HG02678 (cell line): ENCODE data around the gene SMIM3.
"Not testable (repeated sequence)": the region's sequence is repeated elsewhere in the genome, so short reads cannot be mapped to it uniquely, and the experiment has no call there.

Experiments
- ATAC-seq: cut with Tn5 transposase; IDR thresholded peaks from one replicate; pipeline ENCODE4 v1.9.1; 2021; ENCODE audit warnings: mild to moderate bottlenecking, moderate library complexity; ENCODE audit not compliant: unreplicated experiment

SMIM3 gene

DNA sequence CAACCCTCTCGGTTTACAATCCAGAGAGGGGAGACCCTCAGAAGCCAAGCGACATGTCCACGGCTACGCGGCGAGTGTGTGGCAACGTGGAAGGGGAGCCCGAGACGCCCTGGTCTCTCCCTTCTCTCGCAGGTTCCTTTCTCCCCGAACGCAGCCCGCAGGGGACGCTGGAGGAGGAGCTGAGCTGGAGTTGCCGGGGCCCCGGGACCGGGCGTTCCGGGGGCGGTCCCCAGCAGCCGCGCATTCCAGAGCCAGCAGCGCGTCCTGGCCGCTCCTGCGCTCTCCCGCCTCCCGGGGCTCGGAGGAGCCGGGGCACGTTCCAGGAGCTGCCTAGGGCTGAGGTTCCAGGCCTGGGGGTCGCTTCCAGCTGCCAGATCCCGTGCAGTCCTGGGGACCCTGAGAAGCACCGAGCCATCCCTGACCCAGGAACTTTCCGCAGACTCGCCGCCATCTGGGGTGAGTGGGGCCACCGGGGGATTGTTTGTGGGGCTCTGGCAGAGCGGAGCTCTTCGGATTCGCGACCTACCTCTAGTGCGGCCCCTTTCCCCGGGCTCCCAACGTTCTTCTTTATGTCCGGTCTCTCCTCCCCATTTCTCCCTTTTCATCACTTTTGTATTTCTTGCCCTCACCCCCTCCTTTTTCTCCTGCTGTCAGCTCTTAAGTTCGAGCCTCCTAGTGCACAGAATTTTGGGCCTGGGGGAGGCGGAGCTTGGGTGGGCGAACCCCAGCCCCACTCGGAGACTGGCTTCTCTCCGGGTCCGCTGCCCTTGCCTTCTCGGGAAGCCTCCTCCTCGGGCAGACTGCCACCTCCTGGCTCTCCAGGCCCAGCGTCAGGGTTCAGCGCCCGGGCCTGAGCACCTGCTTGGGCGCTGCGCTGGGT lies at the start of gene SMIM3:
Gene SMIM3, plus strand, starts transcription at position 241 of the 880 bp plus-strand sequence. CDS start 16,684 bp downstream, outside the sequence.
- ATAC-seq, result peak; percentile 29

GRCh38 chr5:150729859-150730258 lies 48.7 kb upstream of the SMIM3 start:
- ATAC-seq, result no peak

- no peak for ATAC-seq
Observed at GRCh38 chr5:150731669-150732242, 46.8 kb upstream of the SMIM3 start.

DNA sequence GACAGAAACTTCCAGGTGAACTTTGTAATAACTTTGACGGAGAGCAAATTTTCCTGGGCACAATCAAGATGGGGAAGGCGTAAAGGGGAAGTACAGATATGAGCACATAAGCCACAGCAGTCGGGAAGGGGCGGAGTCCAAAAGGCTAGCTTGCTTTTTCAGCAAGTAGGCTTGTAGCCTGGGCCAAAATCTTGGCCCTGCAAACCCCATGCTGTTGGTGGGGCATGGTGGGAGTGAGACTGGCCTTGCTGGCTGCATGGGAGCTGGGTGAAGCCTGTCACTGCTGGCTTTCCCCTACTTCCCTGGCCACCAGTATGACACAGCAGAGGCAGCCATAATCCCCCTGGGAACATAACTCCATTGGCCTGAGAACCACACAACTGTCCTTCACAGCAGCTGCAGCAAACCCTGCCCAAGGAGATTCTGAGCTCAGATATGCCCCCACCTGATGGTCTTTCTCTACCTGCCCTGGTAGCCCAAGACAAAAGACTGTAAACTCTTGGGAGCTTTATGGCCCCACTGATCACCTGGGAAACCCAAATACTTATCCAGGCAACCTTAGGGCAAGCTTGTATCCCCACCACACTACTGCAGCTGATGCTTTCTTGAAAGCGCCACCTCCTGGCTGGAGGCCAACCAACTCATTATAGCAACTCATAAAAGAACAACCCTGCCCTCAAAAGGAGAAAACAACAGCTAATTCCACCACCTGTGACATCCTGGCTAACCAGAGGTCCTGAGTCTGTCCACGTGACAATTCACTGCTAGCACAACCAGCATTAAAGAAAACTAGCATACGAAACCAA lies 43.8 kb upstream of the SMIM3 start:
- ATAC-seq, result no peak

GRCh38 chr5:150738862-150739261 lies 39.7 kb upstream of the SMIM3 start:
- ATAC-seq, result no peak

GRCh38 chr5:150740992-150741391 lies 37.6 kb upstream of the SMIM3 start:
- no peak for ATAC-seq

GRCh38 chr5:150742455-150743141 lies 36.0 kb upstream of the SMIM3 start:
- not testable (repeated sequence) for ATAC-seq

DNA sequence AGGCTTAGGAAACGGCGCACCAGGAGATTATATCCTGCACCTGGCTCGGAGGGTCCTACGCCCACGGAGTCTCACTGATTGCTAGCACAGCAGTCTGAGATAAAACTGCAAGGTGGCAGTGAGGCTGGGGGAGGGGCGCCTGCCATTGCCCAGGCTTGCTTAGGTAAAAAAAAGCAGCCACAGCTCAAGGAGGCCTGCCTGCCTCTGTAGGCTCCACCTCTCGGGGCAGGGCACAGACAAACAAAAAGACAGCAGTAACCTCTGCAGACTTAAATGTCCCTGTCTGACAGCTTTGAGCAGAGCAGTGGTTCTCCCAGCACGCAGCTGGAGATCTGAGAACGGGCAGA lies 35.4 kb upstream of the SMIM3 start:
- not testable (repeated sequence) for ATAC-seq

DNA sequence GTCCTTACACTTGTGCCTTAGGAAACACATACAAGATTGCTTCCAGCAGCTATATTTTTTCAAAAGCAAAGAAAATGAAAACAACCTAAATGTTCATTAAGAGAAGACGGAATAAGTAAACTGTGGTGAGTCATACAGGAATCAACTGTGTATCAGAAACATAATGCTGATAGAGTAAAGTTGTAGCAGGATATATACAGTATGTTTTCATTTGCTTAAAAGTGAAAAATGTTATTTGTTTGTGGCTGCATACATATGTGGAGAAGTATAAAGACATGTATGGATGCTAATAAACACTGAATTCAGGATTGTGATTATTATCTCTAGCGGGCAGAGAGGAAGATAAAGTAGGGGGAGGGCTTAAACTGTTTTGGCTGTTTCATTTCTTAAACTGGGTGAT lies 28.1 kb upstream of the SMIM3 start:
- no peak for ATAC-seq

- no peak for ATAC-seq
Observed at GRCh38 chr5:150751096-150751891, 27.3 kb upstream of the SMIM3 start.

GRCh38 chr5:150753463-150753862 lies 25.1 kb upstream of the SMIM3 start:
- ATAC-seq, result no peak

DNA sequence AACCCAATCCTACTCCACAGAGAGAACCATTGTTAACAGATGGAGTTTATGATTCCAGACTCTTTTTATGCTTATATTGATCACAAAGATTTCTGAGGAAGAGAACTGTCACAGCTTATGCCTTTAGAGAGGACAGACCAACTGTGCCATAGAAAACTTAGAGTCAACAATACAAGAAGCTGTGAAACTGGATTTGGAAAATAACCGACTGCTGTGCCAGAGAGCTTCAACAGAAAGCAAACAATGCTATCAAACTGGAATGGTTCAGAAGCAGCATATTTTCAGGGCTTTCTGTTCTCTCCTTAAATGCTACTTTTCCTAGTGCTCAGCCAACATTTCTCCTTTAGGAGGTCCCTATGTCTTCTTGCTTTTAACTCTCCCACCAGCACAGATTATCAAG lies 24.7 kb upstream of the SMIM3 start:
- ATAC-seq, result no peak

- ATAC-seq, result no peak
Observed at GRCh38 chr5:150757087-150757649, 21.4 kb upstream of the SMIM3 start.

DNA sequence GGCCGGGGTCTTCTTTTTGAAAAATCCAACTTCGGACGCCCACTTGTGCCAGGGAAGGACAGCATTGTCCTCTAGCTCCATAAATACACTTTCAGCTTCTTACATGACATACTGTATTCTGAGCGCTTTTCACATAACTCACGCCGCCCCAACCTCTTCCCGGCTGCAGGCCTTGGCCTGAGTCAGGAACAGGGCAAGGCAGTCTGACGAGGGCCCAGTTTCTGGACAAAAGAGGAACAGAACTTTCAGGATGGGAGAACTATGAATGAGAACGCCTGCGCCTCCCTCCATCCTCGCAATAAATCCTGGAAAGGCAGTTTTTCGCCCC lies 20.4 kb upstream of the SMIM3 start:
- peak; percentile 19 for ATAC-seq

DNA sequence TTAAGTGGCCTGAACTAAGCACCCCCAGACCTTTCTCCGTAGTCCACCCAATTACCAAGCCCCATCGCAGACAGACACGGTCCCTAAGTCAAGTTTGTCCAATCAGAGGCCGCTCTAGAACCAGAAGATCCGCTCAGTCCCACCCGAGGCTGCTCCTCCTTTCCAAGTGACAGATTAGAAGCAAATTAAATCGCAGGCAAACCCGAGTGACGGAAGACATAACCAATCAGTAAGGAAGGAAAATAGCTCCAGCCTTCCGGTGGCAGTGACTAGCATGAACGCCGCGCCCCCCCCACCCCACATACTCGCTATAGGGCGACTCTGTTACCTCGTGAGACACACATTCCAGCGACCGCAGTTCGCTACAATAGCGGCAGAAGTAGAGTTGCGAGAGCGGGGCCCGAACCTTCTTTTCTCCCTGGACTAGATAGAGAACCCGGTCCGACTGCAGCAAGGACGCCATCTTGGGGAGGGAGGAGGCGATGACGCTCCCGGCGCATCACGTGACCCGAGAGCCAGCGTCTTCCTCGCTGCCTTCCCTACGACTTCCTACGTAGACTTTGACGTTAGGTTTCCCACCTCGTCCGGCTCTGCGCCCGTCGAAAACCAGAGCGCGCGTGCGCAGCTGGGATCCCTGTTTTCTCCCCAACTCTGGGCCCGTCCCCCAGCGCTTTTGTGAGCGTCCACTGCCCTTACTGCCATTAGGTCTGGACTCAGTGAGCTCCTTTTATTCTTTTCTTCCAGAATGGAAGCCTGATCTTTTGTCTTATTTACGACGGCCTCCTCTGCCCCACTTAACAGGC lies 19.8 kb upstream of the SMIM3 start, which contains the start of gene DCTN4:
Gene DCTN4, minus strand, starts transcription at position 487 of the 803 bp plus-strand sequence. Its CDS starts 24 bp downstream, at position 463.
- ATAC-seq, result peak; percentile 96

- ATAC-seq, result no peak
Observed at GRCh38 chr5:150759334-150759583, 19.3 kb upstream of the SMIM3 start.

- ATAC-seq, result no peak
Observed at GRCh38 chr5:150762211-150762610, 16.3 kb upstream of the SMIM3 start.

- ATAC-seq, result no peak
Observed at GRCh38 chr5:150763023-150763769, 15.4 kb upstream of the SMIM3 start.

GRCh38 chr5:150764530-150764929 lies 14.0 kb upstream of the SMIM3 start:
- no peak for ATAC-seq
